HT-29 (cell line): ENCODE measurements around the gene AARS1. TPM values are rescaled to one million over a fixed set of nuclear protein-coding genes. Genes with fewer than 3 reads are reported as not detected.
"Not testable (repeated sequence)": the region's sequence is repeated elsewhere in the genome, so short reads cannot be mapped to it uniquely, and the experiment has no call there.

Source experiments
- DNase-seq: peaks from one replicate; pipeline ENCODE4 v3.0.0-alpha.2; 2015; ENCODE audit warnings: low spot score
- total RNA-seq: library from RNA; depleted of rRNA; stranded (reverse); fragments of >200 nt; shearing (Covaris generic); gene quantifications from 2 replicates; pipeline ENCODE4 v1.2.3, GENCODE V29; 2014

The AARS1 gene
- total RNA-seq, 1 experiment from 2014 or later: 79.2 TPM

- no peak for DNase-seq
These were observed 17.6 kb downstream of the AARS1 start for GRCh38 chr16:70271696-70272095.

DNA sequence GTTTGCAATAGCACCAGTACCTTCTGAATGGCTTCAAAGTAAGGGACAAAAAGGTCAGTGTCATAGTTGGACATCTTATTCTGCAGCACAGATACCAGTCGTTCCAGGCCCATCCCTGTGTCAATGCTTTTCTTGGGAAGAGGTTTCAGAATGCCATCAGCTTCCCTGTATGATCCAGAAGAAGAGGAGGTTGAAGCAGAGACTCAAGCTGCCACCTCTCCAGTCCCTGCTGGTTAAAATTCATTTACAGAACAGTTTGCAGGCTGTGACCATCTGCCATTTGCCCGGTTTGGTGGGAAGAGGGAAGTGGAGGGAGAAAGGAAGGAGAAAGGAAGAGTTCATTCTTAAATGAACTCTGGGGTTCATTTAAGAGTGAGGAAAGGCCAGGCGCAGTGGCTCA, 19.1 kb downstream of the AARS1 start:
- DNase-seq: no peak

- no peak for DNase-seq
These were observed 19.8 kb downstream of the AARS1 start for GRCh38 chr16:70269471-70269870.

DNA sequence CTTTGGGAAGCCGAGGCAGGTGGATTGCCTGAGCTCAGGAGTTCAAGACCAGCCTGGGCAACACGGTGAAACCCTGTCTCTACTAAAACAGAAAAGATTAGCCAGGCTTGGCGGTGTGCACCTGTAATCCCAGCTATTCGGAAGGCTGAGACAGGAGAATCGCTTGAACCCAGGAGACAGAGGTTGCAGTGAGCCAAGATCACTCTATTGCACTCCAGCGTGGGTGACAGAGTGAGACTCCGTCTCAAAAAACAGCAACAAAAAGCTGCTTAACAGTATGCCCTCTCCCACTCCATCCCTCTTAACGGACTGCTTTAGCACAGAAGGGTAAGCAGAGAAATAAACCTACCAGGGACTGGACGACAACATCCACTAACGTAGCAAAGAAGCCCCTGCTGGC, 21.4 kb downstream of the AARS1 start:
- DNase-seq: not testable (repeated sequence)

DNA sequence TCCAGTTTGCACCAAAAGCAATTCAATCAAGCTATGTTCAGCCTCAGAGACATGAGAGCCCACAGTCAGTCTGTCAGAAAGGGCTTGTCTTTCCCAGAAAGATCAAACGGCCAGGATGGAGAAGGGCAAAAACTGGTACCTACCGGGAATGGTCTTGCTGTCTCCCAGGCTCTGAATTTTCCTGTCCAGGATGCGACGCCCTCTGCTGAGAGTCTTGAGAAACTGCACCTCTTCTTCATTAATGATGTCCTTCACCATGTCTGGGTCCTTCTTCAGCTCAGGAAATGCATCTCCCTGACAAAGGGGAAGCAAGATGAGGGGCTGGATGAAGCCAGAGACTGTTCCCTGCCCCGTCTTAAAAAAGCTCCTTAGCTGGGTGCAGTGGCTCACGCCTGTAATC, 21.8 kb downstream of the AARS1 start:
- DNase-seq: peak; percentile 67

- not testable (repeated sequence) for DNase-seq
These were observed 29.4 kb downstream of the AARS1 start for GRCh38 chr16:70259903-70260302.

DNA sequence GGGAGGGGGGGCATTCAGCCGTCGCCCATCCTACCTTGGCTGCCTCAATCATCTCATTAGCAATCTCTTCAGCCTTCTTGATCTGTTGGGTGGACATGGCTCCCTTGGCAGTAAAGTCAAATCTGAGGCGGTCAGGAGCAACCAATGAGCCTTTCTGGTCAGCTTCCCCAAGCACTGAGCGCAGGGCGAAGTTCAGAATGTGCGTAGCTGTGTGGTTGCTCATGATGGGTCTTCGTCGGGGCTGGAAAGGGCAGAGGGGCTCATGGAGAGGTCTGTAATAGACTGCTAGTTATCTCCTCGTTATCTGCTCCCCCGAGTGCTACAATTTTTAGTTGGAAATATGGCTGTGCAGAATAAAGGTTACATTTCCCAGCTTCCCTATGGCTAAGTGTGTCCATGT, 30.4 kb downstream of the AARS1 start:
- no peak for DNase-seq

DNA sequence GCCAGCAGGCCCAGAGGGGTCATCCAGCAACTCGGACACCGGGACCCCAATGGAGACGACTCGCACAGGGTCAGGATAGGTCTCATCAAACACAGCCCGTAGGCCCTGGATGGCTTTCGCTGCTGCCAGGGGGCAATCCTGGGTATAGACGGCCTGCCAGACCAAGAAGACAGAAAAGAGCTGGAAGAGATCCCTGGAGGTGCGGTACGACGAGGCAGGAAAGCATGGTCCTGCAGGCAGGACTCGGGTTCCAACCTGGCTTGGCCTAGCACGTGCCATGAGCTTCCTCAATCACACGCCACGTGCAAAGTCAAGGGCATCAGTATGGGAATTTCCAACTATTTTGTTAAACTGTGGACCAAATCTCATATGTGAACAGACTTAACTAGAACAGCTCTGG, 31.2 kb downstream of the AARS1 start:
- no peak for DNase-seq

DNA sequence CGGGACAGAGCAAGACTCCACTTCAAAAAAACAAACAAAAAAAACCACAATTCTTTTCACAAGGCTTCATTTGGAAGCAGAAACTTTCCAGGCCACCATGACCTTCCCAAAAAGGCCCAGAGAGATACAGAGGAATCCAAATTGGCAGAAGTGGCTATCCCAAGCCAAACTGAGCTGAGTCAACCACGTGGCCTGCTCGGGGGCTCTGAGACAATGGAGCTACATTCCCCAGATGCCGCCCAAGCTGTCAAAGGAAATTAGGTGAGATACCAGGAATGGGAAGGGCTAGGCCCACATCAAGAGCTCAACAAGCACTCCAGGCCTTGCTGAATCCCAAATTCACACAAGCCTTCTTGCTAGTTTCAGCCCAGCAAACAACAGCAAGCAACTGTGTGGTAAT, 31.9 kb downstream of the AARS1 start:
- no peak for DNase-seq

GRCh38 chr16:70255574-70255973, 33.7 kb downstream of the AARS1 start:
- no peak for DNase-seq

- DNase-seq: no peak
These were observed 34.4 kb downstream of the AARS1 start for GRCh38 chr16:70254965-70255286.

- DNase-seq: no peak
These were observed 34.9 kb downstream of the AARS1 start for GRCh38 chr16:70254180-70254964.

- DNase-seq: peak; percentile 55
These were observed 35.8 kb downstream of the AARS1 start for GRCh38 chr16:70253291-70254106.

GRCh38 chr16:70252355-70252988, 36.8 kb downstream of the AARS1 start:
- peak; percentile 26 for DNase-seq

DNA sequence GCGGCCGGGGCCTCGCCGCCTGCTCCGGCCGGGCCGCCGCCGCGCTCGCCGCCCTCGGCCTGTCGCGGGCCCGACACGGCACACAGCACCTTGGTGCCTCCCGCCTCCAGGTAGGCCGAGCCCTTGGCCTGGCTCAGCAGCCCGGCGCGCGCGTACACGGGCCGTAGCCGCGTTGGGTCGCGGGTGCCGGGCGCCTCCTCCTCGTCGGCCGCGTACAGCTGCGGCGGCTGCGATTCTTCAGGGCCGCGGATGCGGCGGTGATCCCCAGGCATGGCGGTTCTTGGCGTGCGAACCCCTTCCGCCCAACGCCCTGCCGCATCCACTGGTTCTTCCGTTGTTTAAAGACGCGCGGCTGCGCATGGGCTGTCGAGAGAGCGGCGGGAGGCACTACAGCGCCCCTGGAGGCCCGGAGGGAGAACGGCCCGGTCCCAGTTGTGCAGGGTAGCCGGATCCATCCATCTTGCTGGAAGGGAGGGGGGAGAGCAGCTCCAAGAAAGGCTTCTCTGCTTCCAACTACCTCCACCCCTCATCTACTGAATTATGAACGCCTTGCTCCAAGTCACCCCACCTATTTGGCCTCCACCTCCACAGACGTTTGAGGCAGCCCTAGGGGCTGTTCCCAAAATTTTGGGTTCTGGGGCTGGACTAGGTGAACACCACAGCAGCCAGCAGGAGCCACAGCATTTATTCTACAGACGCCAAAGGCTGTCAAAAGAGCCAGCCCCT, 37.5 kb downstream of the AARS1 start, which contains the start of gene EXOSC6:
EXOSC6 (minus strand) TSS at position 312 of the 726 bp plus-strand sequence; CDS start at position 272, 40 bp downstream.
- peak; percentile 90 for DNase-seq

DNA sequence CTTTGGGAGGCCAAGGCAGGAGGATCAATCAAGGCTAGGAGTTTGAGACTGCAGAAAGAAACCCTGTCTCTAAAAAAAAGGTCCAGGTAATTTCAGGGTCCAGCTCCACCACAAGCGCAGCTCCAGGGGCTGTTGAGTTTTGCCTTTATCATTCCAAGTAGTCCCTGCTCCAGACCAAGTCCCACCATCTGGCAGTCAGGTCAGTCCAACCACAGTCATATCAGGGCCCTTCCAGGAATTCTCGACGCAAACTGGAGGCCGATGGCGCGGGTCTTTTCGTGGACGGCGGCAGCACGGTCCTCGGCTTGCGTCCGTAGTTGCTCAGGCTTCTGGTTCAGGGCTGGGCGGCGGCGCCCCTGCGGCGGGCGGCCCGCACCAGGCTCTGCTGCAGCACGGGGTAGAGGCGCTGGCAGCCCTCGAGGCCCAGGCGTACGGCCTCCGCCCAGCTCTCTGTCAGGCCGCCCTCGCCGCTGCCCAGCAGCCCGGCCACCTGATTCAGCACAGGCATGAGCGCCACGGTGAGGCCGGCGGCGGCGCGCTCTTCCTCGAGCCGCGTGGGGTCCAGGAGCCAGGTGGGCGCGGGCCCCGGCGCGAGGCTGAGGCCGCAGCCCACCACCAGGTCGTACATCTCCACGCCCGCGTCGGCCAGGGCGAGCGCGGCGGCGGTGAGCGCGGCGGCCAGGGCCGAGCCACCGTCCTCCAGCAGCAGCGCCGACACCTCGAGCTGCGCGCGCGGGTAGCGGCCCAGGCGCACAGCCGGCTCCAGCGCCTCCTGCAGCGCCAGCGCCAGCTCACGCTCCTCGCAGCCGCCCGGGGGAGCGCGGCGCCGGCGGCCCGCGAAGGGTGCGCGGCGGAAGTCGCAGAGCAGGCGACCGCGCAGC, 38.3 kb downstream of the AARS1 start:
- DNase-seq: peak; percentile 60

- not testable (repeated sequence) for DNase-seq
These were observed 39.6 kb downstream of the AARS1 start for GRCh38 chr16:70249697-70250096.

DNA sequence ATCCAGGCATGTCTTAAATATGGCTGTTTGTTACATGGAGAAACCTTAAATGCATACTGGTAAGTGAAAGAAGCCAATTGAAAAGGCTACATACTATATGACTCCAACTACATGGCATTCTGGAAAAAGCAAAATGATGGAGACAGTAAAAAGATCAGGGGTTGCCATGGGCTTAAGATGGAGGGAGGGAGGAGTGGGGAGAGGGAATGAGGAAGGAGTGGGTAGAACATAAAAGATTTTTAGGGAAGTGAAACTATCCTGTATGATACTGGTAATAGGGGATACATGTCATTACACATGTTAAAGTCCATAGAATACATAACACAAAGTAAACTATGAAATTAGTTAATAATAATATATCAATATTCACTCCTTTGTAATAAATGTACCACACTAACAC, 50.5 kb downstream of the AARS1 start:
- not testable (repeated sequence) for DNase-seq

DNA sequence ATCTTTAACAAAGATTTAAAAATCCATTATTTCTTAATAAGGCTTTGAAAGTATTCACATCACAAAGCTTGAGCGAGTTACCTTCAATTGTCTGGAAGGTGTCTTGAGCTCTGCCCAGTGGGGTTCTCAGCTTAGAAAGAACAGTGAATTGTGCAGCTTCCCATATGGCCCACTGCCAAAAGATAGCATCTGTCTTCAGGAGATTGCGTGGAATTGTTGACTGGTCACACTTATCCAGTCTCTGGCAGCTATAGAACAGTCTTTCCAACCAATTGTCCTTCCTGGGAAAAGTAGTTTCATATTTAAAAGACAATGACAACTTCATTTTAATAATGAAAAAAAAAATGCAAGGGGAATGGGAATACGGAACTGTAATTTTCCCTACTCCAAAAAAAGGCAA, 57.5 kb downstream of the AARS1 start:
- DNase-seq: not testable (repeated sequence)

- DNase-seq: not testable (repeated sequence)
These were observed 63.3 kb downstream of the AARS1 start for GRCh38 chr16:70226024-70226423.

GRCh38 chr16:70225430-70225829, 63.9 kb downstream of the AARS1 start:
- not testable (repeated sequence) for DNase-seq
